Thyroid gland (tissue), 4 donors: ENCODE data around the gene UBR4.

Experiments used
- CTCF ChIP-seq, 6 experiments: fragments of 200-600 bp in 3 of 6; fragments of 450-650 bp in 3 of 6; sonication (generic) in 3 of 6; IDR thresholded peaks; one replicate each; pipeline ENCODE4 v1.5.1; 2016 to 2019; ENCODE audit warnings: antibody characterized with exemption in 6 of 6, mild to moderate bottlenecking in 2 of 6, inconsistent platforms in 1 of 6, moderate library complexity in 1 of 6
- POLR2A ChIP-seq, 2 donors: fragments of 450-650 bp; IDR thresholded peaks; one replicate each; pipeline ENCODE4 v1.6.1; 2017; ENCODE audit warnings: antibody characterized with exemption in 2 of 2, mild to moderate bottlenecking in 2 of 2, moderate library complexity in 1 of 2

- TF ChIP-seq CTCF (IDR thresholded peaks at IDR 0.05): no peak
- no peak for TF ChIP-seq POLR2A (IDR thresholded peaks at IDR 0.05)
These were observed 155.1 kb downstream of the UBR4 start for GRCh38 chr1:19055001-19055400.
